Lung microvascular endothelial cell (primary cell): ENCODE data around the gene IMPA2. TPM values are rescaled to one million over a fixed set of nuclear protein-coding genes. Genes with fewer than 3 reads are reported as not detected.
"Not testable (repeated sequence)": the region's sequence is repeated elsewhere in the genome, so short reads cannot be mapped to it uniquely, and the experiment has no call there.

ENCODE experiments used
- DNase-seq, 2 donors: peaks; one replicate each; pipeline versions ENCODE4 v3.0.0 to v3.0.0-alpha.2; 2010; ENCODE audit warnings: low read depth in 2 of 2
- total RNA-seq: library from RNA; depleted of rRNA; stranded (reverse); fragments of >200 nt; gene quantifications from 2 replicates; pipeline ENCODE4 v1.2.1, GENCODE V29; 2014

Gene IMPA2
- total RNA-seq, 1 donor from 2014 or later, result 11.1 TPM

DNA sequence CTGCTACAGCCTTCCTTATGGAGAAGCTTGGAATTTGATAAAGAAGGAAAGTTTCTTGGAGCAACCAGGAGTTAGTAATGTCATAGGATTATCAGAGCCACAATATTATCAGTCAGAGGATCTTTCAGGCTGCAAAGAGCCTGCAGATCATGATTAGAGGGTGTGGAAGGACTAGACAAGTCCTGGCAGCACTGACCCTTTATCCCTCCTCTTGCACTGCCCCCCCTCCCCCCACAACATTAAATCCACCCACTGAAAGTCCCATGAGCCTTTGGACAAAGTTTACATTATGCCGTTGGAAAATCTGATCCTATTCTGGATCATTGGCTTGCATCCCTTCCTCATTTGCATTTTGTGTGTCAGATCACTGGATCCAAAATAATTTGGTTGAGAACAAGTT is 18.7 kb upstream of the IMPA2 start:
- DNase-seq, result no peak

DNA sequence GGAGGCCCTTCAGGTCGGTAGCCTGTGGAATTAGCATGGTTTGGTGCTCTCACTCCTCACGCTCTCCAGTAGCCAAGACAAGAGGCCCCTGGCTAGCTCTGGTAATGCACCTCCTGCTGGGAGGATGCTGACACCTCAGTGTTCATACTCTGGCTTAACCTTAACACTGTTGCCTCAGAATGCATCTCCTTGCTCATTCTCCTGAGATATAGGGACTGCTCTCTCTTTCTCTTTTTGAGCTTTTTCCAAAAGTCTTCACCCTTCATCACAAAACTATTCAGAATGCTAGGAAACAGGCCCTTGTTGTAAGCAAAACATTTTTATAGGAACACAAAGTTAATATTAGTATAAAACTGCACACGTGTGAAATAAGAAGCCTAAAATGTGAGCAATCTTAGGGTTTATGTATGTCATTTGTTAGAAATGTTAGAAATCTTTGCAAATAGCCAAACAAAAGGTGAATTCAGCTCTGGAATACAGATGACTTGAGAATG is 17.3 kb upstream of the IMPA2 start:
- no peak for DNase-seq

DNA sequence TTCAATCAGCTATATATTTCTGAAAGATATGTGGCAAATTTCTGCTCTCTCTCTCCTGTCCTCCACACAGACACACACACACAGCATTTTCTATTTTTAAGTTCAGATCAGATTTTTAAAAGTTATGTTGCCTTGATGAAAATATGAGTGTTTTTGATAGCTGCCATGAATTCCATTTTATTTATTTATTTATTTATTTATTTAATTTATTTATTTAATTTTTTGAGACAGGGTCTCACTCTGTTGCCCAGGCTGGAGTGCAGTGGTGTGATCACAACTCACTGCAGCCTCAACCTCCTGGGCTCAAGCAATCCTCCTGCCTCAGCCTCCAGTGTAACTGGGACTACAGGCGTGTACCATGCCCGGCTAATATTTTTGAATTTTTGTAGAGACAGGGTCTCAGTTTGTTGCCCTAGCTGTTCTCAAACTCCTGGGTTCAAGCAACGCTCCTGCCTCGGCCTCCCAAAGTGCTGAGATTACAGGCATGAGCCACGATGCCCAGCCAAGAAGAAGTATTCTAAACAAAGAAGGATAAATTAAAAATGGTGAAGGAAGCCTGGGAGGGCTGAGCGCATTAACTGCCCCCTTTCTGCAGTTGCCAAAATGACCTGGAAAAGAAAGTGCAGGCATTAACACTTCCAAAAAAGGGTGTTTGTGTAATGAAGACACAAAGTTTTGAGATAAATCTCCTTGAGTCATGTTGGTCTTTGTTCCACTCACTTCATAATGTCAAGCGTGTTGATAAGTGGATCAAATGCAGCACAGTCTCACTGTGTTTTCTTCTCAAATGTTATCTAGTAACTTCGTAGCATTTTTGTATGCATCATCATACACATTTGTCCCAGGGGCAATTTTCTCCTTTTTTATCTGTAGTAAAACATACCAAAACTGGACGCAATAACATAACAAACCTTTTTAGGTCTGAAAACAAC is 11.1 kb upstream of the IMPA2 start:
- no peak for DNase-seq

DNA sequence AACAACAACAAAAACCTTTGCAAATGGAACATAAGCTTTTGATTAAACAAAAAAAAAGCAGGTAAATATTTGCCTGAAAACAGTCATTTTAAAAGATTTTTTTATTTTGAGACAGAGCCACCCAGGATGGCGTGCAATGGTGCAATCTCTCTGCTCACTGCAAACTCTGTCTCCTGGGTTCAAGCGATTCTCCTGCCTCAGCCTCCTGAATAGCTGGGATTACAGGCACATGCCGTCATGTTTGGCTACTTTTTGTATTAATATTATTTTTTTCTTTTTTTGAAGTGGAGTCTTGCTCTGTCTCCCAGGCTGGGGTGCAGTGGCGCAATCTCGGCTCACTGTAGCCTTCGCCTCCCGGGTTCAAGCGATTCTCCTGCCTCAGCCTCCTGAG is 10.5 kb upstream of the IMPA2 start:
- DNase-seq, result not testable (repeated sequence)

DNA sequence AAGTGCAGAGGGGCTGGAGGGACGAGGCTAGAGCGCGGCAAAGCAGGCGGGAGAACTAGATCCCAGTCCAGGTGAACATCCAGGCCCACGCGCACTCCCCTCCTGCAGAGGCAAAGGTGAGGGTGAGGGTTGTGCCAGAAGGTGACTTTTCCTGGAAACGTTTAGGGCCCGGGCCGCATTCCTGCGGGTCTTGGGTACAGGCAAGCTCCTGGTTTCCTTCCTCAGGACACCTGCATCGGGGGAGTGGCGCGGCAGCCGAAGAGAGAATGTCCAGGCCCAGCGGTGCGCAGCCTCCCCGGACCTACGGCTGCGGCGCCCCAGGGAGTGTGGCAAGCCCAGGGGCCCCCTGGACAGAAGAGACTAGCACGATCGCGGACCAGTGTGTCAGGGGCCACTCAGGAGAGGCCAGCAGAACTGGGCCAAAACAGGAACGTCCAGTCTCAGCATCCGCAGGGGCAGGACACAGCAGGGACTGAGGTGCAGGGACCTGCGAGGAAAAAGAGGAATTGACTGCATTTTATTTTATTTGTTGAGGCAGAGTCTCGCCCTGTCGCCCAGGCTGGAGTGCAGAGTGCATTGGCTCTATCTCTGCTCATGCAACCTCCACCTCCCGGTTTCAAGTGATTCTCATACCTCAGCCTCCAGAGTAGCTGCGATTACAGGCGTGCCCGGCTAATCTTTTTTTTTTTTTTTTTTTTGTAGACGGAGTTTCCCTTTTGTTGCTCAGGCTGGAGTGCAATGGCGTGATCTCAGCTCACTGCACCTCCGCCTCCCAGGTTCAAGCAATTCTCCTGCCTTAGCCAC is 8.7 kb upstream of the IMPA2 start:
- DNase-seq, result no peak

DNA sequence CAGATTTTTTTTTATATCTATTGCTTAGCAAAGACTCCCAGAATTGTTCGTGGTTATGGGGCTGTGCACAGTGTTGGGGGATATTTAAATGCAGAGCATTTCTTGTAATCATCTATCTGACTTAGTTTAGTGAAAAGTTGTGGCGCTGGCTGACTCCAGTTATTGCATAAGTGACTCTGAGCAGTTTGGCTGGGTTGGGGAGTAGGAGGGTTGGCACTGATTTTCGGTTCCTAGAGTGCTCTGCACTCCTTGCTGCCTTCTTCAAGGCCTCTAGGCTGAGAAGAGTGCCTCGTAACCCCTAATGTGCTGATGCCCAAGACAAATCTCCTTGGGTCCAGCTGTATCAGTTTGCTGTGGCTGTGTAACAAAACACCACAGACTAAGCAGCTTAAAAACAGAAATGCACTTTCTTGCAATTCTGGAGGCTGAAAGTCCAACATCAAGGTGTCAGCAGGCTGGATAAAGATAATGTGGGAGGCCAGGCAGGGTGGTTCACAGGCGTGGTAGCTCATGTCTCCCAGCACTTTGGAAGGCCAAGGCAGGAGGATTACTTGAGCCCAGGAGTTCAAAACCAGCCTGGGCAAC is 6.5 kb upstream of the IMPA2 start:
- DNase-seq, result no peak

DNA sequence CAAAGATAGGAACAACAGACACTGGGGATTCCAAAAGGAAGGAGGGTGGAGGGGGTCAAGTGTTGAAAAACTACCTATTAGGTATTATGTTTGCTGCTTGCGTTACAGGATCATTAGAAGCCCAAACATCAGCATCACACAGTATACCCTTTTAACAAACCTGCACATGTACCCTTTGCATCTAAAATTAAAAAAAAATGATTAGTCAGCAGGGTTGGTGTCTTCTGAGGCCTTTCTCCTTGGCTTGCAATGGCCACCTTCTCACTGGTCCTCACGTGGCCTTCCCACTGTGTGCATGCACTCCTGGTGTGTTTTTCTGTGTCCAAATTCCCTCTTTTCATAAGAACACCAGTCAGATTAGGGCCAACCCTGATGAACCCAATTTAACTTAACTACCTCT is 5.6 kb upstream of the IMPA2 start:
- DNase-seq, result no peak

DNA sequence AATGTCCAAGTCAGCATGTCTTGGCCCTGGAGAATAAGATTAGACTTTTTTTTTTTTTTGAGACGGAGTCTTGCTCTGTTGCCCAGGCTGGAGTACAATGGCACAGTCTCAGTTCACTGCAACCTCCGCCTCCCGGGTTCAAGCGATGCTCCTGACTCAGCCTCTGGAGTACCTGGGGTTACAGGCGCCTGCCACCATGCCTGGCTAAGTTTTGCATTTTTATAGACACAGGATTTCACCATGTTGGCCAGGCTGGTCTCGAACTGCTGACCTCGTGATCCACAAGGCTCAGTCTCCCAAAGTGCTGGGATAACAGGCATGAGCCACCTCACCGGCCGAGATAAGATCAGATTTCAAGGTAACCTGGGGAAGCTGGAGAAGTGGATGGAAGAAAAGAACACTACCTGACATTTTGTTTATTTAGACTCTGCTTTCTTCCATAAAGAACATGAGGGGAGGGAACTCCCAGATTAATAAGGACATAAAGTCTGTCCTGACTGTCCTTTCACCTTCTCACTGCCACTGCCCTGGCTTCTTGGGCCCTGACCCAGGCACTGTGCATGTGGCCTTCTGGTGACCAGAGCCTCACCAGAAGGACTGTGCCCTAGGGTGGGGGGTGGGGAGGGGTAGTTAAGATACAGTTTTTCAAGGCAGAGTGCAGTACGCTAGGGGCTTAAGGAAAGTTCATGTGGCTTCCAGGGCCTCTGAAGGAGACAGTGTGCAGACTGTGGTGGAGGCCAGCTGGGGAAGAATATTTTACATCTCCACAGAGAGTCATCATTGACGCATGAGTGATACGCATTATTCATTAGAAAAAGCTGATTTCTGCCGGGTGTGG is 4.8 kb upstream of the IMPA2 start:
- DNase-seq, result no peak

DNA sequence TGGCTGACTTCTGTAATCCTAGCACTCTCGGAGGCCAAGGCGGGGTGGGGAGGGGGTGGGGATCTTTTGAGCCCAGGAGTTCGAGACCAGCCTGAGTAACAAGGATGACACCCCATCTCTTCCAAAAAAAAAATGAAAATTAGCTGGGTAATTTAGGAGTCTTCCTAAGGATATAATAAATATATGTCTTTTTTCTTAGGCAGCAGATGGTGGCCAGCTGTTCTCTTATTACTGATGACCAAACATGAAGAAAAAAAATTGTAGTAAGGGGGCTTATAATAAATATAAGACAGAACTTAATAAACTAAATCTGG is 4.2 kb upstream of the IMPA2 start:
- no peak for DNase-seq

DNA sequence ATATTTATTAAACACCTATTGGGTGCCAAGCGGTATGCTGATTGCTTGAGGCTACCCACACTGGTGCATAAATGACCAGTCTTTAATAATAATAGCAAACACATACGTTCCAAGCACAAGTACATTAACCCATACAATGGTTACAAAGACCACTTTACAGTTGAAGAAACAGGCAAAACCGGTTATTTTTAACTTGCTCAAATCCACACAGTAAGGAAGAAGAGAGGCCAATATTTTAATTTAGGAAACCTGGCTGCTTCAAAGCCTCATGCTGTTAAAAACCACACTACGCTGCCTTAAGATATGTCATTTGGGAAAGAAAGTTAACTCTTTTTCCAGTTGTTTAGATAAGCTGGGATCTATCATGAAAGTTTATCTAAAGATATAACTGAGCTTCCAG is 2.4 kb upstream of the IMPA2 start:
- no peak for DNase-seq

DNA sequence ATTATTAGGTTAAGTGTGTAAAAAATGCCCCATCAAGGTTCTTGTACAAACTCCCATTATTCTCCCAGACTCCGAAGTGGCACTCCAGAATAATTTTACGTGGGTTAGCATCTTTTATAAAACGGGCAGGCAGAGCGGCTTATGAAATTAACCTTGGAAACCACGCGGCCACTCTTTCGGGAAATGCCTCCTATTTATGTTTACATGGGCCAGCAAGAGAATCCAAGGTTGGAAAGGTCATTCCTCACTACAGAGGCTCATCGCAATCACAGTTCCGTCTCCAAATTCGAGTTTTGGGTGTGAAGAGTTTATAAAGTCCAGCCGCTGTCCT is 1.2 kb upstream of the IMPA2 start:
- DNase-seq, result no peak

DNA sequence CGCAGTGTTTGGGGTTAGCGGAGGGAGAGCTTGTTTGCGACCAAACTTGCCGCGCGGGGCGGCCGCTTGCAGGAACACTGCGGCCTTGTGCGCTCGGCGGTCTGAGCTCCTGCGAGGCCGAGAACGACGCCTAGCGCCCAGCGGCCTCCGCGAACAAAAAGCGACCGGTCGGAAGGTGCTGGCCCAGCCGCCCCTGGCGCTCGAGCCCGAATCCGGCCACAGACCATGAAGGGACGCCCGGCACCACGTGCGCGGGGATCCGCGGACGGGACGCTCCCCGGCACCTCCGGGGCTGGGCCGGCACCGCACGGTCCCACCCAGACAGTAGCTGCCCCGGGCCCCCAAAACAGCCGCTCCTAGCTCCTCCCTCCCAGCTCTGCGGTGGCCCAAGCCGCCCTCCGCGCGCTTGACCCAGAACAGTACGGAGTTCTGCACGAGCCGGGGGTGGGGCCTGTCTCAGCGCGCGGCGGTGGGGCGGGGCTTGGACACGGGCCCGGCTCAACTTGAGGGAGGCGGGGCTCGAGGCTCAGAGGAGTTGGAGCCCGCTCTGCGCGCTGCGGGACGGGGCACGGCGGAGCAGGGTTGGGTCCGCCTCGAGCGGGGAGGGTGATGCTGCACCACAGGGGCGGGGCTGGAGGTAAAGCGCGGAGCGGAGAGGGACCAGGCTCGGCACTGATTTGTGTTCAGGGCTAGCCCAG is 664 bp upstream of the IMPA2 start:
- peak; percentile 90 to 98 for DNase-seq

DNA sequence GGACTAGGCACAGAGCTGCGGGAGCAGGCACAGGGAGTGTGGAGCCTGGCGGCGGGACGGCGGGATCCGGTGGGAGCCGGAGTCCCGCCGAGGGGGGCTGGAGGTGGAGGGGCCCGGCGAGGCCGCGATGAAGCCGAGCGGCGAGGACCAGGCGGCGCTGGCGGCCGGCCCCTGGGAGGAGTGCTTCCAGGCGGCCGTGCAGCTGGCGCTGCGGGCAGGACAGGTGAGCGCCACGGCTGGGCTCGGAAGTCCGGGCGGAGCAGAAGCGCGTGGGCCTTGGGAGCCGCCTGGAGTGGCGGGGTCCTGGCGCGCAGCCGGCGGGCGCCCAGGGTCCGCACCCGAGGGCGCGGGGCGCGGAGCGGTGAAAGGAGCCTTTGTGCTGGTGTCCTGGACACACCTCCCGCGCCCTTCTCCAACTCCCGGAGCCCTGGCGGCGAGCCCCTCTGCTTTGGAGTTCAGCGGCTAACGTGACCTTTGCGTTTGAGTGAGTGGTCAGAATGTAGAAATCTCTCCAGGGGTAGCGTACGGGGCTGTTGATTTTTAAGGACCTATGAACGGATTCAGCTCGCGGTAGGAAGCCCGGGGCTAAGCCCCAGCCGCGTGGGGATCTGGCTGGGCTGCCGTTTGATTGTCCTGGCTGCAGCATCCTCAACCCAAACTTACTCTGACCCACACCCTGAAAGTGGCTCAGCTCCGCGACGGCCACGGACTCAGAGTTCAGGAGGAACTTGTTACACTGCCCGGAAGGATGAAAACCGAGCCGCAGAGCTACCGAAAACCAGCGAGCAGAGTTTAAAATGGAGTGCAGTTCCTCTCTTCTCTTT is 448 bp downstream of the IMPA2 start:
- DNase-seq, result peak in 1 of 2 donors; percentile 10

DNA sequence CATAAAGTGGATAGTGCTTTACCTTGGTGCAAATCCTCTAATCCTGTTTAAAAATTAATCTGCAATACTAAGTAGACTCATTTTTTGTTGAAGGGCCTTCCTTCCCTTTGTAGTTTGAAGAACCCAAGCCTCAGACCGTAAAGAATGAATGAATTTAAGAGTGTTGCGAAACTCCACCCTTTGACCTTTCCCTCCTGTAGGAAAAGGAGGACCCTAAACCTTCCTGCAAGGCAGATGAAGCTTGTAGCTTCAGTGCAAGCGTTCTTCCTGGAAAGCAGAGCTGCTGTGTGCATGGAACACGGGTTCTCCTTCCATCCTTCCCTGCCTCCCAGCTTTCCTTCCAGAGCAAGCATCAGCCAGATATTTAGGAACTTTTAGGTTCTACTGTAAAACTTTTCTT is 1.7 kb downstream of the IMPA2 start:
- DNase-seq, result no peak

DNA sequence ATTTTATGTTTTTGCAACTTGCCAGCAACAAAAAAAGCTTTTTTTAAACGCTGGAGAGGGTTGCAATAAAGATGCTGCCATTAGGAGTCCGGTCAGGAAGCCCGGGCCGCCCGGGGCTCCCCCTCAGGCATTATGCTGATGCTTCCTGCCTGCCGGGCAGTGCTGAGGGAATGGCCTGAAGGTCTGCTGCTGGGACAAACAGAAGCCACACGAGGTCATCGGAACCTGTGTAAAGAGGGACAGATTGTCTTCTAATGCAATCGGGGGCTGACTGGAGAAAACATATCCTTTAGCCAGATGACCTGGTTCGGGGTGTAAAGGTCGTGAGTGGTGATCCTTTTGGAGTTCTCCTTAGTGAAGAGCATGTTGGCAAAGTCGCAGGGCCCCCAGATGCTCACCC is 2.3 kb downstream of the IMPA2 start:
- DNase-seq, result peak in 1 of 2 donors; percentile 11

DNA sequence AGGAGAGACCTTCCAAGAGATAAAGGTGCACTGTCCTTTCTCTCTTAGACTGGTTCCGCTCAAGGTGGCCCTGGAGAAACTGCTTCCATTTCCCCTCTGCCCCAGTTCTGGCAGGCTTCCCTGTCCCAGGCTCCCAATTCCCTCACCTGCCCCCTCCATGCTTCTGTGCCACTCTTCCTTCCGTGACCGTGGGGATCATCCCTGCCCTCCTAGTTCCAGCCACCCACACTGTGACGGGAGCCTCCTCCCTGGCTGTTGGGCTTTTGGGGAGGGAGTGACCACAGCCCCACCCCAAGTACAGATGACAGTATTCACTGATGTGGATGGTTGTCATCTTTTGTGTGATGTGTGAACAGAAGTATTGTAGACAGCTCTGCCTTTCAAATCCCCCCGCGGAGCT is 2.8 kb downstream of the IMPA2 start:
- DNase-seq, result no peak

DNA sequence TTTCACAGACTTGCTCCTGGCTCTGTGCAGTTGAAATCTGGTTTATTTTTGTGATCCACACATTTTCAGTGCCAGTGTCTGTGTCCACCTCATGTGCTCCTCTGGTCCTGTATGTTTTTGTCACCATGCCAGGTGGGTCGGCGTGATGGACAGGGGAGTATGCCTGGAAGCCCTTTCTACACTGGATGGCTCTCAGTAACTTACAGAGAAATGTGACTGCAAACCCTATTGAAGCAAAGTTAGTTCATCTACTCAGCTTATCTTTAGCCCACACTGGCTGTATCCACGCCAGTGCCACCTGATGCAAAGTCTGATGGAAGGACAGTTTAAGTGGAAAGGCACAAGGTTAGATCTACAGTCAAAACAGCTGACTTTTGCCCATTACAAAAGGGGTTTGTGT is 4.3 kb downstream of the IMPA2 start:
- no peak for DNase-seq

DNA sequence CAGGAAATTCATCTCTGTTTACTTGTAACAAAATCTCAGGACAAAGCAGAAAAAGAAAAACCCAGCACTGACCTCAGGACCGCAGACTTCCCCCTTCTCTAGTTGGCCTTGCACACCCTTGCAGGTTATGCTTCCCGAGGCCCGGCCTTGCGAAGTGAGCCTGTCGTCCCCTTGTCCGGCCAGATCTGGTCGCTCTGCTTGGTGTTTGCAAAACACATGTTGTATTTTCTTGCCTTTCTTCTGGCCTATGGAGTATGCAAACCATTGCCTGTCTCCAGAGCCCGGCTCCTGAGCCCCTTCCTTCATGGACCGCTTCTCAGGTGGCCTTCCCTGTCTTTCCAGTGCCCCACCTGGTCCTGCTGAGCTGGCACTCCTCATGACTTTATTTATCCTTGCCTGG is 4.8 kb downstream of the IMPA2 start:
- no peak for DNase-seq

DNA sequence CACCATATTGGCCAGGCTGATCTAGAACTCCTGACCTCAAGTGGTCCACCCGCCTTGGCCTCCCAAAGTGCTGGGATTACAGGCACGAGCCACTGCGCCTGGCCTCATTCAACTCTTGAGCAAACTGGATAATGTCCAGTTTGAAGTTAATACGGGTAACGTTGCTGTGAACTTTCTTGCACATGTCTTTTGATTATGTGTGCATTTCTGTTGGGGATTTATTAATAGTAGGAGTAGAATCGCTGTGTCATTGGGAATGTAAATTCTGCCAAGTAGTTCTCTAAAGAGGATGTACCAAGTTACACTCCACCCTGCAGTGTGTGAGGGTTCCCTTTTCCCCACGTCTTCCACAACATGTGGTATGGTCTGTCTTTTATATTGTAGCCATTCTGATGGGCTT is 6.2 kb downstream of the IMPA2 start:
- DNase-seq, result no peak

DNA sequence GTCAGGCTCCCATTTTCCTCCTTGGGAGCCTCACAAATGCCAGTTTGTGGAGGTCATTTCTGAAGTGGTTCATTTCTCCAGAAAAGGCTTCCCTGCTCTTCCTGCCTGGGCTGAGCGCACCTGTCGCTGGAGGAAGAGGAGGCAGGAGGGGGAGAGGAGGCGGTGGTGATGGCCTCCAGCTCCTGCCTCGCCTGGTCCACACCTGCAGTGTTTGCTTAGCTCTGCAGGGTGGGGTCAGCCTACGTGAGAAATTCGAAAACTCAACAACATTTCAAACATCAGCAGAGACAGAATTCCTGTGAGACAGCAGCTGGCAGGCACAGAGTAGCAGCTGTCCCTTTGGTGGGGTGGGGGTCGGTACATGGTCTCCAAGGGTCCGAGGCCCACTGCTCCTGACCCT is 7.9 kb downstream of the IMPA2 start:
- no peak for DNase-seq
